HG02798 (cell line): ENCODE measurements around the gene NDRG3.

Experiments used
- ATAC-seq: cut with Tn5 transposase; IDR thresholded peaks from one replicate; pipeline ENCODE4 v1.9.1; 2021; ENCODE audit warnings: mild to moderate bottlenecking; ENCODE audit not compliant: unreplicated experiment, poor library complexity

Gene NDRG3

GRCh38 chr20:36768768-36769430 lies 23.0 kb upstream of the NDRG3 start:
- no peak for ATAC-seq

- no peak for ATAC-seq
These were observed 15.2 kb upstream of the NDRG3 start for GRCh38 chr20:36761125-36761524.

- ATAC-seq: no peak
These were observed 14.8 kb upstream of the NDRG3 start for GRCh38 chr20:36760647-36761046.

GRCh38 chr20:36758276-36758675 lies 12.4 kb upstream of the NDRG3 start:
- ATAC-seq: no peak

GRCh38 chr20:36756496-36756895 lies 10.6 kb upstream of the NDRG3 start:
- no peak for ATAC-seq

GRCh38 chr20:36754656-36755222 lies 8.8 kb upstream of the NDRG3 start:
- ATAC-seq: no peak

- ATAC-seq: no peak
These were observed 6.7 kb upstream of the NDRG3 start for GRCh38 chr20:36752582-36752981.

- no peak for ATAC-seq
These were observed 510 bp downstream of the NDRG3 start for GRCh38 chr20:36745234-36745926.

GRCh38 chr20:36744764-36745191 lies 1.1 kb downstream of the NDRG3 start:
- no peak for ATAC-seq

GRCh38 chr20:36744243-36744642 lies 1.6 kb downstream of the NDRG3 start:
- ATAC-seq: no peak

GRCh38 chr20:36742558-36742957 lies 3.3 kb downstream of the NDRG3 start:
- no peak for ATAC-seq

- ATAC-seq: no peak
These were observed 4.8 kb downstream of the NDRG3 start for GRCh38 chr20:36741072-36741471.

GRCh38 chr20:36737183-36737499 lies 8.7 kb downstream of the NDRG3 start:
- ATAC-seq: no peak

GRCh38 chr20:36736451-36737182 lies 9.3 kb downstream of the NDRG3 start:
- no peak for ATAC-seq

GRCh38 chr20:36732456-36732855 lies 13.4 kb downstream of the NDRG3 start:
- ATAC-seq: no peak

GRCh38 chr20:36728986-36729385 lies 16.9 kb downstream of the NDRG3 start:
- no peak for ATAC-seq

- no peak for ATAC-seq
These were observed 19.7 kb downstream of the NDRG3 start for GRCh38 chr20:36726168-36726567.

- ATAC-seq: no peak
These were observed 25.4 kb downstream of the NDRG3 start for GRCh38 chr20:36720510-36720909.

GRCh38 chr20:36717657-36718056 lies 28.2 kb downstream of the NDRG3 start:
- no peak for ATAC-seq

GRCh38 chr20:36717021-36717420 lies 28.9 kb downstream of the NDRG3 start:
- no peak for ATAC-seq

- no peak for ATAC-seq
These were observed 33.1 kb downstream of the NDRG3 start for GRCh38 chr20:36712775-36713174.
